ENCODE measurements around the gene DST.

The DST gene

GRCh38 chr6:56624046-56624727 lies 18.5 kb downstream of the DST start:
- DNase-seq (ENCODE audit: low spot score): no peak

DNA sequence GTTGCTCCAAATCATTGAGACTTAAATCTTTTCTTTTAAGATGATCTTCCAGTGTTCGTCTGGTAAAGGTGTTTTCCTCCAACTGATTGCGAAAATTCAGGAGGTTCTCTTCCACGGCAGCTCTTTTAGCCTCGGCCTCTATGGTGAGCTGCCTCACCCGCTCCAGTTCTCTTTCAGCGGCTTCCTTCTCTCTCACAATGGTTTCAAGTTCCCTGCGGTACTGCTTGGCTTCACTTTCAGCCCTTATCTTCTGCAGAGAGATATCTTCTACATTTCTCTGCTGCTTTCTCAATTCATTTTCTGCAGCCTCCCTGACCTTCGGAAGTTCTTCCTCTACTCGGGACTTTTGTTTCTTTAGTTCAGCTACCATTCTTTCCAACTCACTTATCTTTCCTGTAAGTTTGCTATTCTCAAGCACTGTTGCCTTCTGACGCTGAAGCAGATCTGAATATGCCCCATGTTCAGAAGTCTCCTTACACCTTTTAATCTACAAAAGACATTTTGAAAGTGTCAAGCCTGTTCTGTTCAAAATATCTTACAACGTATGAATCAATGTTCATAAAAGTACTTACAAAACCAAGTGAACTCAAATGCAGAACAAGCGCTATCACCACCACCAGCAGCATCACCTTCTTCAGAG lies 22.3 kb downstream of the DST start:
- DNase-seq (ENCODE audit: low spot score): no peak

- DNase-seq (ENCODE audit: low spot score): no peak
These were observed 24.6 kb downstream of the DST start for GRCh38 chr6:56618050-56618449.

DNA sequence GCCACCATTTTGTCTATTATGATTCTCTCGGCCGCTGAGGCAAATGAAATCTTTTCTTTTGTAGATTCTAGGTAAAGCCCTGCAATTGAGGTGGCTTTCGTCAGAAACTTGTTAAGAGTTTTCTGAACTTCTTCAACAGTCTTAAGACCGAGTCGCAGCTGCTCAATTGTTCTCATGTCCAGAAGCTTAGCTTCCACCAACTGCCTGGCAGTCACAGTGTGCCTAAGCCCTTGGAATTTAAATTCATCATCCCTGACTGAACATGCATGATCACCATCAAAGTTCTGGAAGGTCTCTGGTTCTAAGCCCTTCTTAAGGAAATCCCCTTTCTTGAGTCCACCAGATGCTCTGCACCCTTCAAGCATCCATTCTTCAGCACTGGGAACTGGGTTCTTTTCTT lies 25.7 kb downstream of the DST start:
- no peak for DNase-seq (ENCODE audit: low spot score)

DNA sequence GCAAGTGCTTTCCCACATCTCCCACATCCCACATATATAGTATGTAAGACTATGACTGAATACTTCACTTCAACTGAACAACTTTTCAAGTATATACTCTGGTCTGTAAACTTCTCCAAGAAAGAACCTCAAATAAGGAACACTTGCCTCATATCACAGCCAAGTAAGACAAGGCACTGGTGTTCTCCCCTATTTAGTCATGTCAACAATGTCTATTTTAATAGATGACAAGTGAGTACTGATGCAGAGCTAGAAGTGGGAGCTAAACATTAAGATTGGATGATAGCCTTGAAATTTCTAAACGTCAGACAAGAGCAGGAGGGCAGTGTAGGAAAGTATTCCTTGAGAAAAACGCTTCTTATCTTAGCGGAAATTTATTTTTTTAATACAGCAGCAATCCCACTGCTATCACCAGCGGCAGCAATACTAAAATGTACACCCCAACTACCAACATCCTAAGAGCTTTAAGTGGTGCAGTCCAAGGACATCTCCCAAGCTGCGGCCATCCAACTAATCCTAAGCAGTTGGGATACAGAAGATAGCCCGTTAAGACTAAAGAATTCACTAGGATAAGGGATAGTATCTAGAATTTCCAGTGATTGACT lies 29.3 kb downstream of the DST start:
- no peak for DNase-seq (ENCODE audit: low spot score)

DNA sequence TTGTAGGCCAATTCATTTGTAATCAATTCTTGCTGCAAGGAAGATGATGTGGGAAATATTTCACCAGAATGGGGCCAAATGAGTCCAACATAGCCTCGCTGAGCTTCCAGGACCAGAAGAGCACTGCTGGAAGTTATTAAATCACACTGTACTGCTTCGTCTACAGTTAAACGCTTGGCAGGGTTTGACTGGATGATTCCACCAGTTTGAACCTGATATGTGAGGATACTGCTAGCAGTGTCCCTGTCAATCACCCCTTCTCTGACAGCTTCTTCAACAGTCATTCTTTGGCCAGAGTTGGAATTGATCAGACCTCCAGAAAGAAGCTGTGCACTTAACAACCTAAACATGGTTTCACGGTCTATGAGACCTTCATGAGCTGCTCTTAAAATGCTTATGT lies 34.4 kb downstream of the DST start:
- DNase-seq (ENCODE audit: low spot score): no peak

DNA sequence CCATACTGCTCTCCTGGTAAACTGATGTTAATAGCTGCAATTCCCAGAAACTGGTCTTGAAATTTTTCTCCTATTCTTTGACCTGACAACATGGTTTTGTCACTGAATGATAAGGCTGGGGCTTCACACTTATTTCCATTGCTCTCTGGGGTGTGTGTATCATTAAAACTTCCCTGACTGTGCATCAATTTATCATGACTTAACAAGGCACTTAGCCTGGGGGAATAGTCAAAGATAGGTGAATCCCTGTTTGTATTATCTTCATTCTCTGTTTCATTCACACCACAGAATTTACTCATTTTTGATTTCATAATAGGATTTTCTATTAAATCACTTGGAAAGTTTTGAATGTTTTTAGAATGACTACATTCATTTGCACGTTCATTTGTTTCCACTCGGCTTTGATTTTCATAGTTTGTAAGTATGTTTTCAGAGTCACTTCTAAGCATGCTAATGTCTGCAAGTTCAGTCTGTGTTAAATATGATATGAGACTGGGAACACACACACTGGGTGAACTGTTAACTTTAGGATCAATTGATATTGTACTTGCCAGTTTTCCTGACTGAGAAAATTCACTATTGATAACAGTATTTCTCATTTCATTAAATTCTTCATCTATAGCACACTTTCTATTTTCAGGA lies 35.5 kb downstream of the DST start:
- no peak for DNase-seq (ENCODE audit: low spot score)

DNA sequence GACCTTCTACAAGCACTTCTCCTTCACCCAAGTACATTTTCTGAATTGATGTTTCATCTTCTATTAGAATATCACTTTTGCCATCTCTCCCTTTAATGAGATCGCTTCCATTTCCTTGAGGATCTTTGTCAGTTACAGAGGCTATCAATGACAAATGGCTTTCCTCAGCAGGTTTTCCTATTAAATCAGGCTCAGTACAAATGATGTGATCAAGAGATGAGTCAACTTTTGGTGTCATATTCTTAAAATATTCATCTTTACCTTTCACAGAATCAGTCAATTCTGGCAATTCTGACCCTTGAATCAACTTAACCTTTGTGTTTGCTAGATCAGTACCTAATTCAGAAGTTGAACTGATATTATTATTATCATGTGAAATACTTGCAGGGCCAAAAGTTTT lies 37.3 kb downstream of the DST start:
- DNase-seq (ENCODE audit: low spot score): no peak

- no peak for DNase-seq (ENCODE audit: low spot score)
These were observed 38.5 kb downstream of the DST start for GRCh38 chr6:56604186-56604585.

DNA sequence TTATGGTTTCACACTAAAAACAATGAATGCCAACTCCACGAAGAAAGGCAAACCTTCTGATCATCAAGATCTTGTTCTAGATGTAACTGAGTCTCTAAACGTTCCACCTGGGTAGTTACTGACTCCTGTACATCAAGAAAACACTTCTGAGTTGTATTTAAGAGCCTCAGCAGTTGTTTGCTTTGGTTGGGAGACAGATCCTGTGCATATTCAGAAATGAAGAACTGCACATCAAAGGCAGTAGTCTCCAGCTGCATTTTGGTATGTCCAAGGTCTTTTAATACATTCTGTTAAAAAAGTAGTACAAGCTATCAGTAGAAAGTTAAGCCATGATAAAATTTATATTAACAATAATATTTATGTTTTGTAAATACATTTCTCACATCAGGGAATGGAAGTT lies 41.3 kb downstream of the DST start:
- DNase-seq (ENCODE audit: low spot score): no peak

DNA sequence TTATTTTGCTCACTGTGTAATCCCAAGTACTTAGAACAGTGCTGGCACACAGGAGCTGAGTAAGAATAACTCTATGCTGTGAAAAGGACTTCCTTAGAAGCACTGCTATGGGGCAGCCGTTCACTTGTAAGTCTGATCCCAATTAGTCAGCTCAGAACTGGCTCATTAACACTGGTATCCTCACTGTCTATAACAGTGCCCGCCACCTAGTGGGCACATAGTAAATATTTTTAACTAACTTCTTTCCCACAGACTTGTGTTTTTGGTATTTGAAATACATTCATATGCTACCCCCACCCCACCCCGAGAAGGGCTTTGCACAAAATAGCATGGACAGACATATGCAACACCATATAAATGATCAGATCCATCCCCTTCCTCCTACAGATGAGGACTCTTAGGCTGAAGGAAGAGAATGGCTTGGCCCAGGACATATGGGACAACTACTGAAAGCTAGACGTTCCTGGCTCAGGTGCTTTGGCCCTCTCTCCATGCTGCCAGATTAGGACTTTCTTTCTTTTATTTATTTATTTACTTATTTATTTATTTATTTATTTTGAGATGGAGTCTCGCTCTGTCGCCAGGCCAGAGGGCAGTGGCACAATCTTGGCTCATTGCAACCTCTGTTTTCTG lies 47.1 kb downstream of the DST start:
- no peak for DNase-seq (ENCODE audit: low spot score)

GRCh38 chr6:56594699-56595098 lies 48.0 kb downstream of the DST start:
- DNase-seq (ENCODE audit: low spot score): no peak

DNA sequence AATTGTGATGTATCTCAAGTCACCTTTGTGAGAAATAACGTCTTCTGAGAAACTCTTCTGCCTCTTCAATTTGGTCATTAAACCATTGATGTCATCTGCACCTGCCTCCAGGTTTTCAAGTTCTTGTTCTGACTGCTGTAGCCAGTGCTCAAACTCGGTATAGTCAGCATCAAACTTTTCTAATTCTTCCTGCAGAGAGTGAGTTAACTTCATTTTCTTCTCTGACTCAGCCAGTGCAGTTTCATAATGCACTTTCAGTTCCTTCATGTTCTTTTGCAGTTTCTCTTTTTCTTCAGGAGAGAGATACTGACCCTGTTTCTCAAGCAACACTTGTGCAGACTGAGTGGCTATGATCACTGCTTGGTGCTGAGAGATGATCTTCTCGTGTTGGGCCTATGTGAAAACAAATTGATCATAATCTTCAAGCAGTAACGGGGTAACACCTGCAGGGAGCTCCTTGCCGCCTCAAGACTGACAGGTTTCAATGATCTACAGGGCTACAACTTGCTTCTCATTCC lies 48.8 kb downstream of the DST start:
- DNase-seq (ENCODE audit: low spot score): no peak

GRCh38 chr6:56582236-56582635 lies 60.5 kb downstream of the DST start:
- DNase-seq (ENCODE audit: low spot score): no peak

DNA sequence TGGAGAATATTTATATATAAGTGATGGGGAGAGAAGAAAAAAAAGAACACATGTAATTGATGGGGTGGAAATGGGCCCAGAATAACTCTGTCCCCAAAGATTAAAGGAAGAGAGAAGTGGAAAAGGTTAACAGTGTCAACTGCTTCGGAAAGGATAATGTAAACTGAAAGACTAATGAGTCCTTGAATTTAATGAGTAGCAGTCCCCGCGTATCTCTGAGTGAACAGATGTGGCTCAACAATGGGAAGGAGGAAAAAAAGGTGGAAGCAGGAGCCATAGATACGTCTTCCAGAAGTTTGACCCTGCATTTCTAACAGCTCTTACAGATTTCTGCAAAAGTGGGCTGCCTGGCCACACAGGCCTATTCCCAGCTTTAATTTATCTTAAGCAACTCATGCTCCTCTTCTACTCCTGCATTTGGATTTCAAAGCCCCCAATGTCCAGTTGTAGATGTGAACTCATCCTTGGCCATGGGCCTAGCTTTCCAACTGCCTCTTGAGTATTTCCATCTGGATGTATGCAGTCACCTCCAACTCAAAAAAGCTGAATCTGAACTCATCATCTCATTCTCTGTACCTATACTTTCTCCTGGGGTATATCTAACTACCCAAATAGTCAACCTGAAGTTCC lies 61.3 kb downstream of the DST start:
- DNase-seq (ENCODE audit: low spot score): no peak

GRCh38 chr6:56580271-56580670 lies 62.4 kb downstream of the DST start:
- no peak for DNase-seq (ENCODE audit: low spot score)

GRCh38 chr6:56579155-56579851 lies 63.4 kb downstream of the DST start:
- DNase-seq (ENCODE audit: low spot score): no peak

- no peak for DNase-seq (ENCODE audit: low spot score)
These were observed 67.0 kb downstream of the DST start for GRCh38 chr6:56575736-56576135.

DNA sequence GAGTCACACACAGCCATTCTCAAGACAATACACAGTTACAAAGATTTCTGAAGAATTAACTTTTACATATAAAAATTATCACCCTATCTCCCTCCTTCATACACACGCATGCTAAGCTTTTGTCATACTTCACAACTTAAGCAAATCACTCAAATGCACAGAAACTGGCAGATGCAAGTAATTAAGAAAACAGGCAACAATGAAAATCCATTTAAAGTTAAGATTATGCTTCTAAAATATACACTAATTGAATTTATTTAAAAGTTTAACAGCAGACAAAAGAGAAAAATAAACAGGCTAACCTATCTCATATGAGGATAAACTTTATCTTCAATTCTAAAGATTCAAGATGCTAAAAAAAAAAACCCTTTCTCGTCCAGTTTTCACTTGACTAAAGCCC lies 68.4 kb downstream of the DST start:
- DNase-seq (ENCODE audit: low spot score): no peak

DNA sequence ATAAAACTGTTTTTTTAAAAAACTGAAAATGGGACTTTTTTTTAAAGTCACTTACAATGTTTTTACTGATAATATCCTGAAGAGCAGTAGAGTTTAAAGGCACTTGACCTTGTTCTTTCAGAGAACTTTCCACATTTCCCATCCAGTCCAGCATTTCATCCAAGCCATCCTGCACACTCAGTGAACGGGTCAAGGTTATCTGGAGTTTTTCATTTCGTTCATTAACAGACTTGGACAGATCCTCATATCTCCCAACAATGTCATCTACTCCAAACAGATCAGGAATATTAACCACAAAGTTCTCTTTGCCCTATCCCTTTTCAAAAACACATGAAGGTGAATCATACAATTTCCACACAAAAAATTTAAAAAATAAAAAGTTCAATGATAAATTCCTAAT lies 69.1 kb downstream of the DST start:
- no peak for DNase-seq (ENCODE audit: low spot score)

DNA sequence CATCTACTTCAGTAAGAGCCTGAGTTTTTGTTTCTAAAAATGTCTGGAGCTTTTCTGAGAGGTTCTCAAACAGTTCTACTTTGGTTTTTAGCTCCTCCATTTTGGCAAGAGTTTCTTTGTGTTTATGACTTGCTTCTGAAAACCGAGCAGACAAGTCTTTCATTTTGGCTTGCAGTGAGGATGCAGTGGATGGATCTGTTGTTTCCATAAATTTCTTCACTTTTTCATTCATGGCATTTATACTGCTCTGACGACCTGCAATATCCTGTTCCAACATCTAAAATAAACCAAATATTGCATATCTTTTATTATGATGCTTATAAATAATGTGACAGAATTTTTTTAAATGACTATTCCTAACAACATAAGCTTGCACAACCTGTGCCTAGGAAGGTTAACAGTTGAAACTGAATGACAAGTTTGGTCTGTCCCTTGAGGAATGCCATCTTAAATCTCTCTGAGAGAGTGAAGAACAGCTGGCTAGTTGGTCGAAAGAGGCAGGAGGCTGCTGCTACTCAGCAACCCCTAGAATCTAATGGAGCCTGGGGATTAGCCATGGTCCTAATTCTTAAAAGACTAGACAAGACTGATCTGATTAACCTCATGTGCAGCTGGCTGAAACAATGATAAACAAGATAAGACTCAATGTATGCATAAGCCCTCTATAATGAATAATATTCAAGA lies 69.8 kb downstream of the DST start:
- no peak for DNase-seq (ENCODE audit: low spot score)
